HEK293 (cell line): Measurements from ENCODE around the gene CEP83.
"Not testable (repeated sequence)": the region's sequence is repeated elsewhere in the genome, so short reads cannot be mapped to it uniquely, and the experiment has no call there.

Experiments
- CTCF ChIA-PET: fragments of 350-600 bp; formaldehyde crosslinking; extraction: SDS; loops from one replicate; lab custom pipeline; 2021; ENCODE audit warnings: antibody characterized with exemption; lab: Yijun Ruan, JAX
- POLR2A ChIA-PET: fragments of 300-600 bp; formaldehyde crosslinking; extraction: SDS; loops from one replicate; lab custom pipeline; 2020; ENCODE audit warnings: antibody characterized with exemption, inconsistent platforms; lab: Yijun Ruan, JAX
- H3K27ac ChIP-seq: fragments of 200-500 bp; sonication (Bioruptor generic); 2 replicates; pipeline ENCODE4 v1.5.1; 2014; ENCODE audit warnings: low read depth, low read length, control low read depth, inconsistent platforms; ENCODE audit errors: extremely low read depth
- H3K36me3 ChIP-seq, 2 experiments: fragments of 200-500 bp in 1 of 2; sonication (Bioruptor generic) in 1 of 2; 1 replicate in 1 of 2; 2 replicates in 1 of 2; pipeline ENCODE4 v1.5.1; 2014 to 2017; ENCODE audit warnings: inconsistent platforms in 2 of 2, low read length in 2 of 2; ENCODE audit not compliant: control insufficient read depth in 2 of 2, insufficient read depth in 1 of 2
- H3K4me1 ChIP-seq: fragments of 200-500 bp; sonication (Bioruptor generic); 2 replicates; pipeline ENCODE4 v1.5.1; 2014; ENCODE audit warnings: mild to moderate bottlenecking, low read length, inconsistent platforms; ENCODE audit not compliant: control insufficient read depth, insufficient read depth
- H3K4me3 ChIP-seq: 2 replicates; pipeline ENCODE4 v1.5.1; 2011; ENCODE audit warnings: low read depth, mild to moderate bottlenecking, control low read depth, low read length, moderate library complexity
- H3K9me3 ChIP-seq: fragments of 200-500 bp; sonication (Bioruptor generic); 2 replicates; pipeline ENCODE4 v1.5.1; 2014; ENCODE audit warnings: low read depth, low read length, inconsistent platforms; ENCODE audit not compliant: control insufficient read depth, insufficient read depth
- EGR2 ChIP-seq: fragments of 450-650 bp; formaldehyde crosslinking; IDR thresholded peaks from 2 replicates; pipeline ENCODE4 v1.5.1; 2016; ENCODE audit warnings: low read depth, missing biosample characterization, missing genetic modification characterization
- HOXA7 ChIP-seq: sonication (generic); formaldehyde crosslinking; IDR thresholded peaks from 2 replicates; pipeline ENCODE4 v1.8.1; 2022; ENCODE audit warnings: missing genetic modification reagents, borderline replicate concordance
- HOXD13 ChIP-seq: sonication (generic); formaldehyde crosslinking; IDR thresholded peaks from 2 replicates; pipeline ENCODE4 v1.8.0; 2022; ENCODE audit warnings: missing genetic modification reagents, borderline replicate concordance
- SP2 ChIP-seq: fragments of 450-650 bp; formaldehyde crosslinking; IDR thresholded peaks from 2 replicates; pipeline ENCODE4 v1.5.1; 2016; ENCODE audit warnings: missing biosample characterization, missing genetic modification characterization
- ZFHX2 ChIP-seq: fragments of 450-650 bp; formaldehyde crosslinking; conservative IDR thresholded peaks from 2 replicates; pipeline ENCODE4 v1.5.1; 2016; ENCODE audit warnings: missing biosample characterization, missing genetic modification characterization
- ZNF335 ChIP-seq: fragments of 450-650 bp; formaldehyde crosslinking; conservative IDR thresholded peaks from 2 replicates; pipeline ENCODE4 v1.5.1; 2016; ENCODE audit warnings: missing biosample characterization, missing genetic modification characterization
- ZNF354C ChIP-seq: fragments of 450-650 bp; formaldehyde crosslinking; IDR thresholded peaks from 2 replicates; pipeline ENCODE4 v1.5.1; 2016; ENCODE audit warnings: missing biosample characterization, missing genetic modification characterization, low read depth, borderline replicate concordance
- ZNF548 ChIP-seq: fragments of 450-650 bp; formaldehyde crosslinking; IDR thresholded peaks from 2 replicates; pipeline ENCODE4 v1.5.1; 2016; ENCODE audit warnings: missing biosample characterization, missing genetic modification characterization
- ZNF549 ChIP-seq: fragments of 450-650 bp; IDR thresholded peaks from 2 replicates; pipeline ENCODE4 v1.5.1; 2018; ENCODE audit warnings: missing biosample characterization, missing genetic modification characterization, mild to moderate bottlenecking, inconsistent platforms, moderate library complexity
- ZNF621 ChIP-seq: fragments of 450-650 bp; formaldehyde crosslinking; IDR thresholded peaks from 2 replicates; pipeline ENCODE4 v1.5.1; 2017; ENCODE audit warnings: missing biosample characterization, missing genetic modification characterization
- ZNF654 ChIP-seq: fragments of 450-650 bp; formaldehyde crosslinking; IDR thresholded peaks from 2 replicates; pipeline ENCODE4 v1.5.1; 2016; ENCODE audit warnings: low read depth, missing biosample characterization, missing genetic modification characterization
- TF ChIP-seq, protein P1 (sequence below): fragments of 450-650 bp; formaldehyde crosslinking; IDR thresholded peaks from 2 replicates; pipeline ENCODE4 v1.5.1; 2016; ENCODE audit warnings: missing biosample characterization, missing genetic modification characterization
- TF ChIP-seq, protein P2 (sequence below): fragments of 450-650 bp; formaldehyde crosslinking; IDR thresholded peaks from 2 replicates; pipeline ENCODE4 v1.5.1; 2017; ENCODE audit warnings: missing biosample characterization, missing genetic modification characterization
- TF ChIP-seq, protein P3 (sequence below): fragments of 450-650 bp; formaldehyde crosslinking; IDR thresholded peaks from 2 replicates; pipeline ENCODE4 v1.5.1; 2016; ENCODE audit warnings: missing biosample characterization, missing genetic modification characterization
- TF ChIP-seq, protein P4 (sequence below): fragments of 450-650 bp; formaldehyde crosslinking; IDR thresholded peaks from 2 replicates; pipeline ENCODE4 v1.5.1; 2016; ENCODE audit warnings: missing biosample characterization, missing genetic modification characterization, borderline replicate concordance

Gene CEP83

DNA sequence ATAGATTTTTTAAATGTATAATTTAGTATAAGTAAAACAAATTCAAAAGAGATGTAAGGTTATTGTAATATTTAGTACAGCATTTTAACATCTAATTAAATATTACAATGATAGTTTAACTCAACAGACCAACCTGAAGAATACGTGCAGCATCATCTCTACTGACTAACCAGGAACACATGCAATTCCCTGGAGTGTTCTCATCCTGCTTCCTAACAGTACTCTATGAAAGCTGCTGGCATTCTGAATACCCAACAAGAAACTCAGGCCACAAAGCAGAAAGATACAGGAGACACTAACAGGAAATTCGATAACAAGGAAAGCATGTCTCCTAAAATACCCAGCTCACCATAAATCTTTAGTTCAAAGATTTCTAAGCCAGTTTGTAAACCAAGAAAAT, 58.3 kb downstream of the CEP83 start:
- Histone ChIP-seq H3K4me3 (no peak overlapping the region), H3K9me3 (no peaks in the 10 kb centered on the region), H3K4me1 (peaks cover 7% of the 10 kb centered on the region), H3K36me3 (peaks cover 3 to 9% of the 10 kb centered on the region in 2 experiments), H3K27ac (no peak overlapping the region)
- ChIA-PET CTCF (no interaction called here), POLR2A (no interaction called here)
- TF ChIP-seq ZNF354C (no peak), SP2 (tag by site-specific recombination) (no peak), ZNF548 (tag by site-specific recombination) (no peak), ZNF621 (tag by site-specific recombination) (no peak), ZFHX2 (tag by site-specific recombination) (no peak), HOXA7 (CRISPR knock-in tag) (no peak), EGR2 (no peak), ZNF654 (no peak), ZNF335 (no peak), HOXD13 (CRISPR knock-in tag) (no peak), ZNF549 (tag by site-specific recombination) (no peak)
- TF ChIP-seq, protein P1, sequence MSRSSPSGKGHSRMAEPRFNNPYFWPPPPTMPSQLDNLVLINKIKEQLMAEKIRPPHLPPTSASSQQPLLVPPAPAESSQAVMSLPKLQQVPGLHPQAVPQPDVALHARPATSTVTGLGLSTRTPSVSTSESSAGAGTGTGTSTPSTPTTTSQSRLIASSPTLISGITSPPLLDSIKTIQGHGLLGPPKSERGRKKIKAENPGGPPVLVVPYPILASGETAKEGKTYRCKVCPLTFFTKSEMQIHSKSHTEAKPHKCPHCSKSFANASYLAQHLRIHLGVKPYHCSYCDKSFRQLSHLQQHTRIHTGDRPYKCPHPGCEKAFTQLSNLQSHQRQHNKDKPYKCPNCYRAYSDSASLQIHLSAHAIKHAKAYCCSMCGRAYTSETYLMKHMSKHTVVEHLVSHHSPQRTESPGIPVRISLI (tag by site-specific recombination) = no peak
- TF ChIP-seq, protein P2, sequence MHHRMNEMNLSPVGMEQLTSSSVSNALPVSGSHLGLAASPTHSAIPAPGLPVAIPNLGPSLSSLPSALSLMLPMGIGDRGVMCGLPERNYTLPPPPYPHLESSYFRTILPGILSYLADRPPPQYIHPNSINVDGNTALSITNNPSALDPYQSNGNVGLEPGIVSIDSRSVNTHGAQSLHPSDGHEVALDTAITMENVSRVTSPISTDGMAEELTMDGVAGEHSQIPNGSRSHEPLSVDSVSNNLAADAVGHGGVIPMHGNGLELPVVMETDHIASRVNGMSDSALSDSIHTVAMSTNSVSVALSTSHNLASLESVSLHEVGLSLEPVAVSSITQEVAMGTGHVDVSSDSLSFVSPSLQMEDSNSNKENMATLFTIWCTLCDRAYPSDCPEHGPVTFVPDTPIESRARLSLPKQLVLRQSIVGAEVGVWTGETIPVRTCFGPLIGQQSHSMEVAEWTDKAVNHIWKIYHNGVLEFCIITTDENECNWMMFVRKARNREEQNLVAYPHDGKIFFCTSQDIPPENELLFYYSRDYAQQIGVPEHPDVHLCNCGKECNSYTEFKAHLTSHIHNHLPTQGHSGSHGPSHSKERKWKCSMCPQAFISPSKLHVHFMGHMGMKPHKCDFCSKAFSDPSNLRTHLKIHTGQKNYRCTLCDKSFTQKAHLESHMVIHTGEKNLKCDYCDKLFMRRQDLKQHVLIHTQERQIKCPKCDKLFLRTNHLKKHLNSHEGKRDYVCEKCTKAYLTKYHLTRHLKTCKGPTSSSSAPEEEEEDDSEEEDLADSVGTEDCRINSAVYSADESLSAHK (tag by site-specific recombination) = no peak
- TF ChIP-seq, protein P3, sequence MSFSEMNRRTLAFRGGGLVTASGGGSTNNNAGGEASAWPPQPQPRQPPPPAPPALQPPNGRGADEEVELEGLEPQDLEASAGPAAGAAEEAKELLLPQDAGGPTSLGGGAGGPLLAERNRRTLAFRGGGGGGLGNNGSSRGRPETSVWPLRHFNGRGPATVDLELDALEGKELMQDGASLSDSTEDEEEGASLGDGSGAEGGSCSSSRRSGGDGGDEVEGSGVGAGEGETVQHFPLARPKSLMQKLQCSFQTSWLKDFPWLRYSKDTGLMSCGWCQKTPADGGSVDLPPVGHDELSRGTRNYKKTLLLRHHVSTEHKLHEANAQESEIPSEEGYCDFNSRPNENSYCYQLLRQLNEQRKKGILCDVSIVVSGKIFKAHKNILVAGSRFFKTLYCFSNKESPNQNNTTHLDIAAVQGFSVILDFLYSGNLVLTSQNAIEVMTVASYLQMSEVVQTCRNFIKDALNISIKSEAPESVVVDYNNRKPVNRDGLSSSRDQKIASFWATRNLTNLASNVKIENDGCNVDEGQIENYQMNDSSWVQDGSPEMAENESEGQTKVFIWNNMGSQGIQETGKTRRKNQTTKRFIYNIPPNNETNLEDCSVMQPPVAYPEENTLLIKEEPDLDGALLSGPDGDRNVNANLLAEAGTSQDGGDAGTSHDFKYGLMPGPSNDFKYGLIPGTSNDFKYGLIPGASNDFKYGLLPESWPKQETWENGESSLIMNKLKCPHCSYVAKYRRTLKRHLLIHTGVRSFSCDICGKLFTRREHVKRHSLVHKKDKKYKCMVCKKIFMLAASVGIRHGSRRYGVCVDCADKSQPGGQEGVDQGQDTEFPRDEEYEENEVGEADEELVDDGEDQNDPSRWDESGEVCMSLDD (tag by site-specific recombination) = no peak
- TF ChIP-seq, protein P4, sequence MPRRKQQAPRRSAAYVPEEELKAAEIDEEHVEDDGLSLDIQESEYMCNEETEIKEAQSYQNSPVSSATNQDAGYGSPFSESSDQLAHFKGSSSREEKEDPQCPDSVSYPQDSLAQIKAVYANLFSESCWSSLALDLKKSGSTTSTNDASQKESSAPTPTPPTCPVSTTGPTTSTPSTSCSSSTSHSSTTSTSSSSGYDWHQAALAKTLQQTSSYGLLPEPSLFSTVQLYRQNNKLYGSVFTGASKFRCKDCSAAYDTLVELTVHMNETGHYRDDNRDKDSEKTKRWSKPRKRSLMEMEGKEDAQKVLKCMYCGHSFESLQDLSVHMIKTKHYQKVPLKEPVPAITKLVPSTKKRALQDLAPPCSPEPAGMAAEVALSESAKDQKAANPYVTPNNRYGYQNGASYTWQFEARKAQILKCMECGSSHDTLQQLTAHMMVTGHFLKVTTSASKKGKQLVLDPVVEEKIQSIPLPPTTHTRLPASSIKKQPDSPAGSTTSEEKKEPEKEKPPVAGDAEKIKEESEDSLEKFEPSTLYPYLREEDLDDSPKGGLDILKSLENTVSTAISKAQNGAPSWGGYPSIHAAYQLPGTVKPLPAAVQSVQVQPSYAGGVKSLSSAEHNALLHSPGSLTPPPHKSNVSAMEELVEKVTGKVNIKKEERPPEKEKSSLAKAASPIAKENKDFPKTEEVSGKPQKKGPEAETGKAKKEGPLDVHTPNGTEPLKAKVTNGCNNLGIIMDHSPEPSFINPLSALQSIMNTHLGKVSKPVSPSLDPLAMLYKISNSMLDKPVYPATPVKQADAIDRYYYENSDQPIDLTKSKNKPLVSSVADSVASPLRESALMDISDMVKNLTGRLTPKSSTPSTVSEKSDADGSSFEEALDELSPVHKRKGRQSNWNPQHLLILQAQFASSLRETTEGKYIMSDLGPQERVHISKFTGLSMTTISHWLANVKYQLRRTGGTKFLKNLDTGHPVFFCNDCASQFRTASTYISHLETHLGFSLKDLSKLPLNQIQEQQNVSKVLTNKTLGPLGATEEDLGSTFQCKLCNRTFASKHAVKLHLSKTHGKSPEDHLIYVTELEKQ (tag by site-specific recombination) = no peak

DNA sequence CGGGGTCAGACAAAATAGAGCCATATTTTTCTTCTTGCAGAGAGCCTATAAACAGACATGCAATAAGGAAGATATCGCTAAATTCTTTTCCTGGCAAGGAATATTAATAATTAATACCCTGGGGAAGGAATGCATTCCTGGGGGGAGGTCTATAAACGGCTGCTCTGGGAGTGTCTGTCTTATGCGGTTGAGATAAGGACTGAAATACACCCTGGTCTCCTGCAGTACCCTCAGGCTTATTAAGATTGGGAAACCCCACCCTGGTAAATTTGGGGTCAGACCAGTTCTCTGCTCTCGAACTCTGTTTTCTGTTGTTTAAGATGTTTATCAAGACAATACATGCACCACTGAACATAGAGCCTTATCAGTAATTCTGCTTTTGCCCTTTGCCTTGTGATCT, 61.0 kb downstream of the CEP83 start:
- POLR2A ChIA-PET = not testable (repeated sequence)

More for the DNA sequence above, 61.0 kb downstream of the CEP83 start:
- CTCF ChIA-PET, H3K4me3 ChIP-seq, H3K27ac ChIP-seq, H3K4me1 ChIP-seq, H3K36me3 ChIP-seq, H3K9me3 ChIP-seq: not testable (repeated sequence)
